Natural killer cell (primary cell): ENCODE data around the gene ARIH1. TPM values are rescaled to one million over a fixed set of nuclear protein-coding genes. Genes with fewer than 3 reads are reported as not detected.

Experiments used
- ATAC-seq, 3 donors: fragments of 150-1000 bp in 2 of 3; fragments of 200-7000 bp in 1 of 3; cut with Tn5 transposase; 1 replicate in 1 of 3; 2 replicates in 2 of 3; pipeline ENCODE4 v1.10.0; 2021; ENCODE audit warnings: mild to moderate bottlenecking in 2 of 3, moderate library complexity in 2 of 3
- DNase-seq, 2 donors: peaks; one replicate each; pipeline versions ENCODE4 v3.0.0 to v3.0.0-alpha.2; 2013 to 2021; ENCODE audit warnings: mixed read lengths in 1 of 2
- H3K27ac ChIP-seq: one replicate; pipeline ENCODE4 v1.5.1; 2013; ENCODE audit warnings: mild to moderate bottlenecking, low read length
- H3K27me3 ChIP-seq: one replicate; pipeline ENCODE4 v1.6.1; 2013; ENCODE audit warnings: low read length; ENCODE audit not compliant: control insufficient read depth, insufficient read depth
- H3K36me3 ChIP-seq: one replicate; pipeline ENCODE4 v1.6.1; 2013; ENCODE audit warnings: low read length; ENCODE audit not compliant: control insufficient read depth, insufficient read depth
- H3K4me1 ChIP-seq: one replicate; pipeline ENCODE4 v1.6.1; 2013; ENCODE audit warnings: low read length; ENCODE audit not compliant: control insufficient read depth, insufficient read depth
- H3K4me3 ChIP-seq: one replicate; pipeline ENCODE4 v1.5.1; 2013; ENCODE audit warnings: low read length
- H3K9me3 ChIP-seq: one replicate; pipeline ENCODE4 v1.6.1; 2013; ENCODE audit warnings: low read length; ENCODE audit not compliant: control insufficient read depth, insufficient read depth
- H3K27ac Mint-ChIP-seq, 2 donors: one replicate each; pipeline ENCODE4 v1.8.0; 2022; ENCODE audit warnings: mild to moderate bottlenecking in 2 of 2, mixed read lengths in 2 of 2, moderate library complexity in 1 of 2
- H3K27me3 Mint-ChIP-seq, 2 donors: one replicate each; pipeline ENCODE4 v1.8.0; 2022; ENCODE audit warnings: low read depth in 2 of 2, mixed read lengths in 2 of 2
- H3K36me3 Mint-ChIP-seq: one replicate; pipeline ENCODE4 v1.8.0; 2022; ENCODE audit warnings: mixed read lengths
- H3K4me1 Mint-ChIP-seq, 2 donors: one replicate each; pipeline ENCODE4 v1.8.0; 2022; ENCODE audit warnings: mixed read lengths in 2 of 2
- H3K4me3 Mint-ChIP-seq: one replicate; pipeline ENCODE4 v1.8.0; 2022; ENCODE audit warnings: mild to moderate bottlenecking, moderate library complexity, mixed read lengths
- H3K9me3 Mint-ChIP-seq, 2 donors: one replicate each; pipeline ENCODE4 v1.8.0; 2022; ENCODE audit warnings: mixed read lengths in 2 of 2
- WGBS: methylation state at CpG from one replicate; pipeline ENCODE4 v1.1.7; 2013; ENCODE audit warnings: missing lambda C conversion rate; ENCODE audit not compliant: insufficient coverage; 5-methylcytosine and 5-hydroxymethylcytosine counted together
- intact Hi-C: fragments of 100-400 bp; cut with micrococcal nuclease; formaldehyde crosslinking; loops from one replicate; pipeline ENCODE4 v1.14.2; 2022
- total RNA-seq, 4 donors: library from RNA; stranded (reverse); fragments of 120-200 nt in 1 of 4; gene quantifications; one replicate each; pipeline versions ENCODE4 v1.2.3 to v1.2.4, GENCODE V29; 2013 to 2022
- TF ChIP-seq, protein P1 (sequence below): fragments of 200-600 bp; IDR thresholded peaks from one replicate; pipeline ENCODE4 v1.8.0; 2022; ENCODE audit warnings: antibody characterized with exemption

Gene ARIH1
- total RNA-seq, 3 donors from 2014 or later (not counting 1 experiment from before 2014, with no cell fraction given), result 193 to 212 (median 212) TPM

DNA sequence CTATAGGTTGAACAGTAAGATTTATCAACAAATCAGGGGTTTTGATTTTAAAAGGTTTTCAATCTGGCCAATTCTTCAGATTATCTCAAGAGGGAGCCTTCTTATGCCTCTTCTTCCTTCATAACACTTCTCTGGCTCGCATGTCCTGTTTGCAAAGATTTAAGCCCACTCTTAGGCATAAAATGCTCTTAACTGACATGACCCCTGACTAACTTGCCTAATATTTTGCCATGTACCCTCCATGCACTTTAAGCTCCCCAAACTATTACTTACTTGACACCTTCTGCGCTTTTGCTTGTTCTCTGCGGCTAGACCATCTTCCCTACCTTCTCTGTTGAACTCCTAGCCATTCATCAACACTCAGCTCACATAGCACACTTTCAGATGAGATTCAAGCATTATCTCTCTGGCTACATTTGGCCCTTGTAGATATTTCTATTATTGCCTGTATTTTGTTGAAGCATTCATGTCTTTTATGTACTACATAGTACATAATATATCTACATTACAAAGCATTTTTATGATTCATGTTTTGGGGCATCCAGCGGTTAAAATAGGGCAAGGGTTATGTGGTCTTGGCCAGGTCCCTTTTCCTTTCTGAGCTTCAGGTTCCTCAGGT is 1.0 kb upstream of the ARIH1 start:
- no peaks in the 10 kb centered on the region for H3K36me3 Mint-ChIP-seq
- H3K27ac ChIP-seq, result peak overlapping the region; percentile 97
- H3K9me3 ChIP-seq, result no peaks in the 10 kb centered on the region
- 64% methylated on average over 3 of the region's 4 CpGs for WGBS
- H3K4me1 Mint-ChIP-seq, result peaks cover 33 to 34% of the 10 kb centered on the region in 2 donors
- peak overlapping the region; percentile 92 for H3K4me3 Mint-ChIP-seq
- DNase-seq (peak in 1 of 2 donors; percentile 56), ATAC-seq (no peak)
- H3K36me3 ChIP-seq, result peaks cover 8% of the 10 kb centered on the region
- no peaks in the 10 kb centered on the region for H3K27me3 ChIP-seq
- peaks cover 21% of the 10 kb centered on the region for H3K4me1 ChIP-seq
- no peaks in the 10 kb centered on the region for H3K27me3 Mint-ChIP-seq
- H3K27ac Mint-ChIP-seq, result peak overlapping the region; percentile 89 to 92
- H3K4me3 ChIP-seq, result peak overlapping the region; percentile 88
- TF ChIP-seq, protein P1, sequence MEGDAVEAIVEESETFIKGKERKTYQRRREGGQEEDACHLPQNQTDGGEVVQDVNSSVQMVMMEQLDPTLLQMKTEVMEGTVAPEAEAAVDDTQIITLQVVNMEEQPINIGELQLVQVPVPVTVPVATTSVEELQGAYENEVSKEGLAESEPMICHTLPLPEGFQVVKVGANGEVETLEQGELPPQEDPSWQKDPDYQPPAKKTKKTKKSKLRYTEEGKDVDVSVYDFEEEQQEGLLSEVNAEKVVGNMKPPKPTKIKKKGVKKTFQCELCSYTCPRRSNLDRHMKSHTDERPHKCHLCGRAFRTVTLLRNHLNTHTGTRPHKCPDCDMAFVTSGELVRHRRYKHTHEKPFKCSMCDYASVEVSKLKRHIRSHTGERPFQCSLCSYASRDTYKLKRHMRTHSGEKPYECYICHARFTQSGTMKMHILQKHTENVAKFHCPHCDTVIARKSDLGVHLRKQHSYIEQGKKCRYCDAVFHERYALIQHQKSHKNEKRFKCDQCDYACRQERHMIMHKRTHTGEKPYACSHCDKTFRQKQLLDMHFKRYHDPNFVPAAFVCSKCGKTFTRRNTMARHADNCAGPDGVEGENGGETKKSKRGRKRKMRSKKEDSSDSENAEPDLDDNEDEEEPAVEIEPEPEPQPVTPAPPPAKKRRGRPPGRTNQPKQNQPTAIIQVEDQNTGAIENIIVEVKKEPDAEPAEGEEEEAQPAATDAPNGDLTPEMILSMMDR, result peak; percentile 7
- no peaks in the 10 kb centered on the region for H3K9me3 Mint-ChIP-seq
- intact Hi-C loops, result loop anchor here (1.0 to 10.0 kb wide), 6 partner anchors 11 to 312 kb away; partner anchors contain the start of genes ADPGK, BBS4, HIGD2B and PKM

DNA sequence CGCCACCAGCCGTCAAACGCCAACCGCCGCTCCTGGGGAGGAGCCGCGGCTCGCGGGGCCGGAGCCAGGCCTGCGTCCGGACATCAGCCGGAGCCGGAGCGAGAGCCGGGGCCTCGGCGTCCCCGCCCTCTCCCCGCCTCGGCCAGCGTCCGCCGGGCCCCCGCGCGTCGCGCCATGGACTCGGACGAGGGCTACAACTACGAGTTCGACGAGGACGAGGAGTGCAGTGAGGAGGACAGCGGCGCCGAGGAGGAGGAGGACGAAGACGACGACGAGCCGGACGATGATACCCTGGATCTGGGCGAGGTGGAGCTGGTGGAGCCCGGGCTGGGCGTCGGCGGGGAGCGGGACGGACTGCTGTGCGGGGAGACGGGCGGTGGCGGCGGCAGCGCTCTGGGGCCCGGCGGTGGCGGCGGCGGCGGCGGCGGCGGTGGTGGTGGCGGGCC is 359 bp downstream of the ARIH1 start:
- Mint-ChIP-seq H3K27me3 (no peaks in the 10 kb centered on the region), H3K4me1 (peaks cover 45% of the 10 kb centered on the region in 2 donors), H3K4me3 (peak overlapping the region; percentile 92), H3K9me3 (no peaks in the 10 kb centered on the region), H3K27ac (peak overlapping the region; percentile 89 to 92), H3K36me3 (no peaks in the 10 kb centered on the region)
- ATAC-seq, result peak; percentile 3 to 6 (median 4)
- Histone ChIP-seq H3K27ac (peak overlapping the region; percentile 97), H3K4me1 (peaks cover 26% of the 10 kb centered on the region), H3K27me3 (no peaks in the 10 kb centered on the region), H3K36me3 (peaks cover 10% of the 10 kb centered on the region), H3K9me3 (no peaks in the 10 kb centered on the region), H3K4me3 (peak overlapping the region; percentile 88)
- no peak for DNase-seq
- under 1% methylated on average over 67 of the region's 67 CpGs for WGBS
- intact Hi-C loops, result loop anchor here (2.0 to 10.0 kb wide), 6 partner anchors 33 to 310 kb away; partner anchors contain the start of genes ADPGK, BBS4, HEXA and HIGD2B
- TF ChIP-seq, protein P1, result no peak

DNA sequence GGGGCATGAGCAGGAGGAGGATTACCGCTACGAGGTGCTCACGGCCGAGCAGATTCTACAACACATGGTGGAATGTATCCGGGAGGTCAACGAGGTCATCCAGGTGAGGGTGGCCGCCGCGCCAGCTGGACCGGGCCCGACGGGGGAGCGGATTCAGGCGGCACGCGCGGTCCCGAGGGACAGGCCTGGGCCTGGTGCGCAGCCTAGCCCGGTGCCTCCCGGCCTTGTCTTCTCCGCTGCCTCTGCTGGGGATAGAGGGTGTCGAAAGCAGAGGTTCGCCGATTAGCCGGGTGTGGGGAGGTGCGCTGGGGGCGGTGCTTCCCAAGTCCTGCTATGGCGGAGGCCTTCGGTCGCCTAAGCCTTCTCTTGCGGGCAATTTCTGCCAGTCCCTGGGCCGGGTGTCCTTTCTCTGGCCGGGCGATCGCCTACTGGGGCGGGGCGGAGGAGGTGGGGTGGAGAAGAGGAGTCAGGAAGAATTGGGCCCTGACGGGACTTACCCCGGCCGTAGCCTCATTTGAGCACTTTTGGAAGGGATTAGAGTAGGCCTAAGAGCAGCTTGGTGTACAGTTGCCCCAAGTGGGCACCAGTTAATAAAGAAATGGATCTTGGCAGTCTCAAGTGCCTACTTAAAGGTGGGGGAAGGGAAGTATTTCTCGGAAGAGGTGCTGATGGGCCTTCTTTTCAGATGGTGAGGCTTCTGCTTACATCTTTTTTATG is 940 bp downstream of the ARIH1 start:
- H3K36me3 Mint-ChIP-seq, result no peaks in the 10 kb centered on the region
- H3K4me1 Mint-ChIP-seq, result peaks cover 45% of the 10 kb centered on the region in 2 donors

More for the DNA sequence above, 940 bp downstream of the ARIH1 start:
- peak overlapping the region; percentile 92 for H3K4me3 Mint-ChIP-seq
- ATAC-seq (peak; percentile 49 to 71 (median 50)), DNase-seq (peak; percentile 77 to 91)
- no peaks in the 10 kb centered on the region for H3K27me3 Mint-ChIP-seq
- under 1% methylated on average over 42 of the region's 42 CpGs for WGBS
- peak overlapping the region; percentile 89 to 92 for H3K27ac Mint-ChIP-seq
- Histone ChIP-seq H3K4me1 (peaks cover 26% of the 10 kb centered on the region), H3K36me3 (peaks cover 10% of the 10 kb centered on the region), H3K4me3 (peak overlapping the region; percentile 88), H3K9me3 (no peaks in the 10 kb centered on the region), H3K27me3 (no peaks in the 10 kb centered on the region), H3K27ac (peak overlapping the region; percentile 97)
- TF ChIP-seq, protein P1, result no peak
- H3K9me3 Mint-ChIP-seq, result no peaks in the 10 kb centered on the region
- intact Hi-C loops, result loop anchor here (2.0 to 10.0 kb wide), 6 partner anchors 32 to 310 kb away; partner anchors contain the start of genes ADPGK, BBS4, HEXA and HIGD2B
